Limb (tissue), 2 donors: ENCODE measurements around the gene GPR27.
A peak's percentile ranks its signal among the peaks of the same experiment; 100 is the strongest.

Experiments used
- DNase-seq, 2 donors: peaks; one replicate each; pipeline ENCODE4 v3.0.0-alpha.2; 2016; ENCODE audit errors: extremely low spot score in 2 of 2

Gene GPR27

DNA sequence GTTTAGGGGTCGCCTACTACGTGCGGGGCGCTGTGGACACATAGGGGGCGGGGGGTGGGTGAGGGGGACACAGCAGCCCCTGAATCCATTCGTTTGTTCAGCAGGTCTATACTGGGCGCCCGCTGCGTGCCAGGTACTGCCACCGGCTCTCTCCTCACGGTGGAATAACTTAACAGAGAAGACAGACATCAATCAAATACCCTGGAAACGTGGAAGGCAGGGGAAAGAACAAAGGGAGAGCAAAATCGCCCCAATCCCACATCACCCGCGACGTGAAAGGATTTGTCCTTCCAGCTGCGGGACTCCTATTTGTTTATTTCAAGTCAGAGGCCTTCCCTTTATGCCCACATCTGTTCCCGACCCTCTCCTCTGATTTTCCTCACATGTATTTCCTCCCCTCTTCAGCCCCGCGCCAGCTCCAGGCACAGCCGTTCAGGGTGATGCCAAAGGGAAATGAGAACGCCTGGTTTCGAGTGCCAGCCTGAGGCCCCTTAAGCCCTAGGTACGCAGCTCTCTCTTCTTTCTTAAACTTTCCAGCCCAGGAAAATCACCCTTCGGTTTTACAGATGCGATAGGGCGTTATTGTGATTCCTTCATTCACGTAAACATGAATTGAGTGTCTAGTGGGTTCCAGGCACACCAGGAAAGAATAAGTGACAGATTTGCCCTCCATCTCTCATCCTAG, 32.0 kb downstream of the GPR27 start:
- peak; percentile 23 to 54 for DNase-seq

- peak in 1 of 2 donors; percentile 36 for DNase-seq
These were observed 32.5 kb downstream of the GPR27 start for GRCh38 chr3:71786217-71786549.

DNA sequence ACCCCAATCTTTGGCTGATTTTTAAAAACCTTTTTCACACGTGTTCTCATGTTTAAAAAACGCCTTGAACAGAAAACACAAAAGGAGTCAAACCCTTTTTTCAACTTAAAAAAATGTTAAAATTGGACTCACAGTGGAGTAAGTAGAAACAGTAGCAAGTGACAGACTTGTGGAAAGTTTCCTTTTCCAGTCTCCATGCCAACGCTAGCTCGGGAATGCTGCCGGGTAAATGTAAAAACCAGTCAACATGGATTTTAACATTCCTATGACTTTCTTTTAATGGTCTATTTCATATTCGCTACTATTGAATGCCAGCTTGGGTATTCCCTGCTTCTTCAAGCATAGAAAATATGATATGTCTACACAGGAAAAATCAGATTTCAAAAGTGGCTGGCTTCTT, 32.9 kb downstream of the GPR27 start:
- peak; percentile 37 to 76 for DNase-seq

- no peak for DNase-seq
These were observed 34.3 kb downstream of the GPR27 start for GRCh38 chr3:71787851-71788405.

GRCh38 chr3:71789922-71790321, 36.3 kb downstream of the GPR27 start:
- DNase-seq: no peak

DNA sequence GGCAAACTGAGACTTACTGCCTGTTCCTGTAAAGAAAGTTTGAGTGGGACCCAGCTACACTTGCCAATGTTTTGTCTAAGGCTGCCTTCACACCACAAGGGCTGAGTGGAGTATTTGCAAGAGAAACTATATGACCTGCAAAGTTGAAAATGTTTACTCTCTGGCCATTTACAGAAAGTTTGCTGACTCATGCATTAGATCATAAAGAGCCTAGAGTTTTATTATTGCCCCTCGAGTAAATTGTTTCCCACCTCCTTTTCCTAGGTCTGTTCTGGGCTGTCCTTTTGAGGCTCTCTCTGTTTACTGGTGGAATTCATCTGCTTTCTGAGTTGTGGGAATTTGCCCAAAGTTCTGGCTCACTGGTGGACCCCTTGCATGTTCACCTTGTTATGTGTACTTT, 38.0 kb downstream of the GPR27 start:
- no peak for DNase-seq

DNA sequence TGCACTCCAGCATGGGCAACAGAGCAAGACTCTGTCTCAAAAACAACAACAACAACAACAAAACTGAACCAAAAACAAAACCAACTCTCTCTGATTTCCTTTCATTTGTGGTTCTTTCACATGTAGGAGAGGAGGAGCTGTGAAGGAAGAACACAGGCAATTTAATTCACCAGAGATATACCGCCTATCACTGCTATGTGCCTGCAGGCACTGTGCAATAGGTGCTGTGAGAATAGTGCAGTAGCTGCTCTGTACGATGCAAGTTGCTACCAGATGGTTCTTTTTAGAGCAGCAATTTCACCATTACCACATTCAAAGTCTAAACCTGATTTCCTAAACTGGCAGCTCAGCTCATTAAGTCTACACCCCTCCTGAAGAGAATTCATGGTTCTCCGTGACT, 42.6 kb downstream of the GPR27 start:
- DNase-seq: no peak

DNA sequence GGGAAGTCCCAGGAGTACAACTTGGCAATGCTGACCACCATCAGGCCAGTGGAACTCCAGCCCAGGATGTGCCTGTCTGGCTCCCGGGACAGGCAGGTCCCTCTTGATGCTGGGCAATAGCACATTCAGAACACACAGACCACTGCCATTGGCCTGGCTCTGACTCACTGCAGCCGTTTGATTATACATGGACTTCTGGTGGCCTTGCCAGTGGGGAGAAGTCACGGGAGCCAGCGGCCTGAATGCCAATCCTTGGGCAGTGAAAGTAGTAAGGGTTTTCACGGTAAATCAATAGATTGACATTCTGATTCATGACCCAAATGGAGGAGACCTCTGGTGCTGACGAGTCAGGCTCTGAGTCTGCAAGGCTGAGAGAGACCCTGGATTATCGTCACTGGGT, 43.8 kb downstream of the GPR27 start:
- no peak for DNase-seq

- no peak for DNase-seq
These were observed 46.4 kb downstream of the GPR27 start for GRCh38 chr3:71800023-71800422.

DNA sequence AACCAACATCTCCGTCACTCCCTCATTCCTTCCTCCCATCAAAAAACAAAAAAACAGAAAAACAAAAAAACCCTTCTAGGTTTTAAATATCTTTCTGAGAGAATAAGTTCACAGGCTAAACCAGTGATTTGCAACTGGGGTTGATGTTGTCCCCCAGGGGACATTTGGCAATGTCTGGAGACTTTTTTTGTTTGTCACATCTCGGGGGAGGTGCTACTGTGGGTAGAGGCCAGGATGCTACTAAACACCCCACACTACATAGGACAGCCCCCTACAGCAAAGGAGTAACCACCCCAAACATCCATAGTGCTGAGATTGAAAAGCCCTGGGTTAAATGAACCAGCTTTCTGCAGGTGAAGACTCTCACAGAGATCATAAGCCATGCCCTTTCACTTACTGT, 48.3 kb downstream of the GPR27 start:
- DNase-seq: no peak

DNA sequence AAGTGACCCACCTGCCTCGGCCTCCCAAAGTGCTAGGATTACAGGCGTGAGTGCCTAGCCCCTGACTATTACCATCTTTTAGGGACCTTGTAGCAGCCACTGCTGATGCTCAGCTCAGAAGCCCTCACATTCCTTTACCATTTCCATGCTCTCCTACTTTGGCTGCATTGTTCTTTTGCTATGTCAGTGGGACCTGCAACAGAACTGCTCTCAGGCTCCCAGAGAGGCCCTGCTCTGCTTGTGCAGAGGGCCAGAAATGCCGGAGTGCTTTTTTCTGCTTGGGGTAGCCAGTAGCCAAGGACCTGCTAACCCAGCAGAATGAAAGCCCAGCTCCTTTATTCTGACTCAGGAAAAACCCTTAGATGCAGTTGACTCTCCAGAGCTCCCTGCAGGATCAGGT, 49.6 kb downstream of the GPR27 start:
- no peak for DNase-seq

- DNase-seq: no peak
These were observed 51.5 kb downstream of the GPR27 start for GRCh38 chr3:71805199-71805598.

DNA sequence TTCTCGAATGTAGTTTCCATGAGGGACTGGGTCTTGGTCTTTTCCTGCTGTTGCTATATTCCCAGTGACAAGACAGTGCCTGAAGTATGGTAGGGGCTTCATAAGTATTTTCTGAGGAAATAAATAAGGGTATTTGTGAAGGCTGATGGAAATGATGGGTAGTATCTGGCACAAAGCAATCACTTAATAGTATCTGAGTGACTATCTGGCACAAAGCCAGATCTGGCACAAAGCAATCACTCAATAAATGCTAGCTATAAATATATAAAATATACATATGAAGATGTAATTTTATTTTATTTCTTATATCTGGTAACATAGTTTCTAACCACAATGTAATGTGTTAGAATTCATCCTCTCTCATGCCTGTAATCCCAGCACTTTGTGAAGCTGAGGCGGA, 52.0 kb downstream of the GPR27 start:
- no peak for DNase-seq
